NCI-H187 (cell line): ENCODE measurements around the gene HOXA3.
A peak's percentile ranks its signal among the peaks of the same experiment; 100 is the strongest.

ENCODE experiments used
- DNase-seq, 2 experiments: peaks; one replicate each; lab custom pipeline; 2025; lab: John Stamatoyannopoulos, UW

The HOXA3 gene

GRCh38 chr7:27177795-27178320 is 25.5 kb upstream of the HOXA3 start:
- no peak for DNase-seq

DNA sequence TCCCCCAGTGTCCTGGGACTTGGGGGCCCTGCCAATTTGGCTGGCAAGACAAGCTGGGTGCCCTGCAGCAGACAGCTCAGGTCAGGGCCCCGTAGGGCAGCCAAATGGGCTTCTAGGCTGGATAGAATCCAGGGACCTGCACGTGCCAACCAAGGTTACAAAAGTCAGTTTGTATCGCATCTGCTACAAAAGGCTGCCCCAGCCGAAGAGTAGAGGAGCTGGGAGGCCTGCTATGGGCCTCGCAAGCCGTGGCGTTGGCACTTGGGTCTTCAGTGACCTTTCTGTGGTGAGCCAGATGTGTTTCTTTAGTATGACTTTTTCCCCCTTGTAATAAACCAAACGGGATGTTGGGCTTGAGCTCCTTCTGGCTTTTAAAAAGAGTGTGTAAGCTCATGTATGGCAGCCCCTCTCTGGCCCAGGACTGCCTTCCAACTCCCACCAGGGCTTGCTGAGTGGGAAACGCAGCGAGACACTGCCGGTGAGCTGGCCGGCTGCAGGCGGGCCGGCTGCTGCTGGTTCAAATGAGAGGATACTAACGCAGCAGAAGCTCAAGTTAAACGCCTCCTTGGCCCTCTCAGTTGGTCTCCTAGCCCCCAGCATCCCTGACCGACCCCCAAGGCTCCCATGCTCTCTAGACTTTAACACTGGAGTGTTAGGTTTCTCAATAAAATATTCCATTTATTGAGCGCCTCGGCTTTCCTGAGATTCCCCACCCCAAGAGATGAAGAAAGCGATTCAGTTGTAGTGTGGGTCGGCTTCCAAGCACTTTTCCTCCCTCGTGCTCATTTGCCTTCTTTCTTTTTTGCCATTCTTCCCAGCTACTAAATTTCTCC is 24.8 kb upstream of the HOXA3 start:
- DNase-seq: no peak

- no peak for DNase-seq
Measured at GRCh38 chr7:27176524-27176845, 24.1 kb upstream of the HOXA3 start.

GRCh38 chr7:27175626-27176523 is 23.5 kb upstream of the HOXA3 start:
- no peak for DNase-seq

- peak; percentile 27 to 34 for DNase-seq
Measured at GRCh38 chr7:27174874-27175625, 22.7 kb upstream of the HOXA3 start.

- peak; percentile 28 to 53 for DNase-seq
Measured at GRCh38 chr7:27173956-27174873, 21.8 kb upstream of the HOXA3 start, which contains the start of gene HOXA10. HOXA10 (minus strand) TSS chr7:27174320; CDS start chr7:27174306, 14 bp downstream.

DNA sequence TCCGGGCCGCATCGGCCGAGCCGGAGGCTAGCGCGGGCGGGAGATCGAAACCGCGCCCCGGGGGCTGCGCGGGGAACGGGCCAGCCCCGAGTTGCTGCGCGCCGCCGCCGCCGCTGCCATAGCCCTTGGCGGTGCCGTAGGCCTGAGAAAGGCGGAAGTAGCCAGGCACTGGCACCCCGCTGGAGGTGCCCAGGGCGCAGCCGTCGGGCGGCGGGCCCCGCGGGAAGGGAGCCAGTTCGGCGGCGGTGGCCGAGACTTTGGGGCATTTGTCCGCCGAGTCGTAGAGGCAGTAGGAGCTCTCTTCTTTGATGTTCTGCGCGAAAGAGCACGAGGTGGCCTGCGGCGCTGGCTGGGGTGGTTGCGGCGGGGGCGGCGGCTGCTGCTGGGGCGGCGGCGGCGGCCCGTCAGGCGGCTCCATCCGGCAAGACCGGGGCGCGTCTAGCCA is 21.1 kb upstream of the HOXA3 start:
- no peak for DNase-seq

DNA sequence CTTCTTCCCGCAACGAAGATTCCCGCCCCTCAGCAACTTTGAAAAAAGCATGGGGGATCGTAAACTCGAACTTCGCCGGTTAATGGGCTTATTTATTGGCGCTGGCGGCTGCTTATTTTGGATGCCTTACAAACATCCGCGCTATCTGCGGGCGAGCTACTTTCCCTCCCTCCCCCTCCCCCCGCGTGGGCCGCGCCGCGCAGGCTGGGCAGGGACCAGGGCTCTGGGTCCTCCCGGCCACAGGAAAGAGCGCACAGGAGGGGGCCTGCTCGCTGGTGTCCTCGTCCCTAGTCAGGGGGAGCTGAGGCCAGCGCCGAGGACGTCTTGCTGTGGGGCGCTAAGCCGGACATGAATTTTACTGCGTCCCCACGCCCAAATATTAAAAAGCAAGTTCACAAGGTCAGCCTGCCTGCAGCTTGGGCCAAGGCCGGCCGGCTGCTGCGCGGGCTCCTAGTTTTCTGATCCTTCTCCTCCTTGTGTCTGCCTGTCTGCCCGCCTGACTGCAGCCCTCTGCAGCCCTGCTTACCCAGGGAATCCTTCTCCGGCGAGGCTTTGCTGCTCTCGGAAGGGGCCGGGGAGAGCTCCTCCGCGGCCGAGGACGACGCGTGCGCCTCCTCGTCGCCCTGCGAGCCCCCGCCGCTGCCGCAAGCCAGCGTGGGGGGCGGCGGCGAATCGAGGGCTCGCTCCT is 20.6 kb upstream of the HOXA3 start:
- DNase-seq: peak; percentile 48 to 70

- peak in 1 of 2 experiments; percentile 48 for DNase-seq
Measured at GRCh38 chr7:27172315-27172774, 20.0 kb upstream of the HOXA3 start.

DNA sequence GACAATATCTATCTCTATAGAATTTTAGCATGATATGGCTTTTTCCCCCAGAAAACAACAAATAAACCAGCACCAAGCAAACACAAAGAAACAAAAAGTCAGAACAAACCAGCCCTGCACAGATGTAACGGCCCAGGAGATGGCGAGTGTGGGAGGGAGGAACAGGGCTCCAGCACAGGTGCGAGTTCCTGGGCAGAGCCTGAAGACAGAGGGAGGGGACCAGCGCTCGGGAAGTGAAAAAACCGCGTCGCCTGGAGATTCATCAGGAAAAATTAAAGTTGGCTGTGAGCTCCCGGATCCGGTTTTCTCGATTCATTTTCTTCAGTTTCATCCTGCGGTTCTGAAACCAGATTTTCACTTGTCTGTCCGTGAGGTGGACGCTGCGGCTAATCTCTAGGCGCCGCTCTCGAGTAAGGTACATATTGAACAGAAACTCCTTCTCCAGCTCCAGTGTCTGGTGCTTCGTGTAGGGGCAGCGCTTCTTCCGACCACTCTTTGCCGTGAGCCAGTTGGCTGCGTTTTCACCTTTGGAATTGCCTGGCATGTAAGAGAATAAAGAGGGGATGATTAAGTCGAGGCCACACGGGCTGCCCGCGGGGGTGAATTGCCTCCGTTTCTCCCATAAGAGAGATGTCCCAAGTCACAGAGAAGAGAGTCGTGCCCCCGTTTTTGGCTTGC is 19.4 kb upstream of the HOXA3 start:
- DNase-seq: peak; percentile 39 to 89

DNA sequence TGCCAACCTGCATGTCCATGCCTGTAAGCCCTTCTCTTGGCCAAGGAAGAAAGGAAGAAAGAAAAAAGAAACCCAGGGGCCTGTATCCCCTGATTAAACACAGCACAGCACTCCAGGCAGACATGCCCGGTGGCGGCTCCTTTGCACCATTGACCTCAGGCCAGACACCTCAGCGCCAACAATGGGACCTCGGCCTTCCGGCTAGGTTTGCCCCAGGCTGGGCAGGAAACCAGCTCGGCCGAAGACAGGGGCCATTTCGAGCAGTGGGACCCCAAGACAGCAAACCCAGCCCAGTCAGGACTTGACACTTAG is 18.9 kb upstream of the HOXA3 start:
- DNase-seq: peak in 1 of 2 experiments; percentile 73

DNA sequence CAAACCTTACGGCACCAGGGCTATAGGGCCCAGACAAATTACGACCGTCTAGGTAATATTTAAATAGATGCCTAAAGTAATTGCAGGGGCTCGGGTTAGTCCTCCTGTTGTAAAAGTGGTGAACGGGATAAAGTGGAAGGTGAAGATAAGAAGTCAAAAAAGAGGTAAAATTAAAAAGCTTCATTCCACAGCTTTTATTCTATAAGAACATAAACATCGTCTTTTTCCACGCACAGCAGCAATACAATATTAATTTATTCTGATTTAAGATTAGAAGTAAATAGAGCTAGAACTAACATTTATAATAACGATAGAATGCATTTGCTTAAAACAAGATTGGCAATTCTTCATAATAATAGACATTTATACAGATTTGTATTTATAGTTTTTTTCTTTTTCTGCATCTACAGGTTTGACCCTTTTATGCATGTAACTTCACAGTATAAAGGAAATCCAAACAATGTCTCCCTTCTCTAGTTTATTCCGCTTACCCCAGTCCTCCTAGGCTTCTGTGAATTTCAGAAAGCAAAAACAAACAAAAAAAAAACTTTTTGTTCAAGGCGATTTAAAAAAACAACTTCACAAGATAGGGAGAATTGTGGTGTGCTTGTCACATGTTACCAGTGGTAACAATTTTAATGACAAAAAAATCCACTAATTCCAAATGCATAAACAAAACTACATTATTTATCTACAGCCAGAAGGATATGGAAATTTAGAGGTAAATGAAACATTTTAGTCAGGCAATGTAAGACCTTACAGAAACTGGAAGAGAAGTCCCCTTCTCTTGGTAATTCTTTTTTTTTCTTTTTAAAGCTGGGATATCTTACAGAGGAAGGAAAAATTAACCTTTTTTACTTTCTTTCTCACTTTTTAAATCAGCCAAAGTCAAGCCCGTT is 18.3 kb upstream of the HOXA3 start:
- DNase-seq: peak in 1 of 2 experiments; percentile 44

DNA sequence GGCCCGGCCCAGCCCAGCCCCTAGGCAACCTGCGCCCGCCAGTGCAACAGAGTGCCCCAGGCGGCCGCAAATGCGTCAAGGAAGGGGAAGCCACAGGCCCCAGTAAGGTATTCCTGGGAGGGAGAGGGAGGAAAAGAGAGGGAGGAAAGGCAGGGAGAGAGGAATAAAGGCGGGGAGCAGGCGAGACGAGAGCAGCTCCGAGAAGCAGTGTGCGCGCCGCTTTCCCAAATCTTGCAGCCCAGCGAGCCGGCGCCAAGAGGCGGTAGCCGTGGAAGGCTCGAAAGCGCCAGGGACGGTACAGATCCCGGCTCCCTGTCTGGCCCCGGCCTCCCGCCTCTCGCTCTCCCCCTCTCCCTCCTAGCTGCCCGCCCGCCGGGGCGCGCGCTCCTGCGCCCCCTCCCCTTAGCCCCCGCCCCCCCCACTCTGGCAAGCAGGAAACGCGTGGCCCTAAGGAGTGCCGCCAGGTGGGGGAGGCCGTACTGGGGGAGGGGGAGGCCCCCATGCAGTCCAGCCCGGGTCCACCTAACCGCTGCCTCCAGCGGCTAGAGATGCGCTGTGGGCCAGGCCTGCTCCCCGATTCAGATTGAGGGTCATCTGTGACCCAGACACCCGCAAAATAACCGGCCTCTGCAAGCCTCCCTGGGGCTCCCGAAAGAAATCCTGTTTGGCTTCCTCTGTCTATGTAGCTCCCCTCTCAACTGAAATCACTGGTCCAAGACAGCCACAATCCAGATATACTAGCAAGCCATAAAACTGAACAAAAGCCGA is 17.5 kb upstream of the HOXA3 start:
- peak; percentile 47 to 61 for DNase-seq

DNA sequence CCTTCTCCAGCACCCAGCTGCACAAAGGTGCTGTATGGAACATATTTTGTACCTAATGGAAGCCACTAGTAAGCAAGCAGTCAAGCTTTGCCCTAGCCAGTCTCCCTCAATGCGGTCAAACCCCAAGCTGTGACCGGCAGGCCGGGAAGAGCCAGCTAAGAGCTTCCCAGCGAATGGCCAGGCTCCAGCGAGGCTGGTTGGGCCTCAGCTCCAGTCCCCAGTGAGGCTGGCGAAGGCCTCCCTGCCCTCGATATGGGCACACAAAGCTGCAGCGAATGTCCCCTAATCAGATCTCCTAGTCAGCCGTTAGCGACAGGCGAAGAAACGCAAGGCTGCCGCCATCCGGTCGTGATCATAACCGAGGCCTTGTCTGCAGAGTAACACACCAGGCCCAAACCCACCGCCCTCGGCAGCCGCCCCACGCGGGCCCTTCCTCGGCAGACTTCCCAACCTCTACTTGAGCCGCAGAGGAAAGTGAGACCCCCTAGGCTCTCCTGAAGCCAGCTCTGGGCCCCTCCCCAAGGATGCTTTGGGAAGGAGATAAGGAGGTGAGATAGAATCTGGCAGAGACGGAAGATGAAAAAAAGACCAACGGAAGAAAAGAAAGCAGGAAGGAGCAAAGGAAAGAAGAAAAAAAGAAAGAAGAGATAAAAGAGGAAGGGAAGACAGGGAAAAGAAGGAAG is 16.0 kb upstream of the HOXA3 start:
- DNase-seq: peak in 1 of 2 experiments; percentile 38

- peak in 1 of 2 experiments; percentile 34 for DNase-seq
Measured at GRCh38 chr7:27167916-27168264, 15.5 kb upstream of the HOXA3 start.

GRCh38 chr7:27166531-27167505 is 14.4 kb upstream of the HOXA3 start:
- no peak for DNase-seq
